ENCODE measurements around the gene KRT71.
"Not testable (repeated sequence)": the region's sequence is repeated elsewhere in the genome, so short reads cannot be mapped to it uniquely, and the experiment has no call there.

Gene KRT71

GRCh38 chr12:52552681-52553195, at the start of gene KRT71:
TSS of gene KRT71 (minus strand) at chr12:52553145. CDS start at chr12:52553077, 68 bp downstream.
- H3K4me3 ChIP-seq (replicated peaks; ENCODE audit: low read depth, low read length), result no peak within 1 kb of the TSS
- no peak for DNase-seq (ENCODE audit: low read depth)
- TF ChIP-seq CTCF (IDR thresholded peaks at IDR 0.05; ENCODE audit: low read length, missing control alignments), result no peak

GRCh38 chr12:52602552-52602951, 49.6 kb upstream of the KRT71 start:
- no peak for DNase-seq (ENCODE audit: low read depth)
- H3K4me3 ChIP-seq (replicated peaks; ENCODE audit: low read depth, low read length), result no peak overlapping the region
- no peak for TF ChIP-seq CTCF (IDR thresholded peaks at IDR 0.05; ENCODE audit: low read length, missing control alignments)

- TF ChIP-seq CTCF (IDR thresholded peaks at IDR 0.05; ENCODE audit: low read length, missing control alignments), result no peak
- DNase-seq (ENCODE audit: low read depth), result no peak
- no peak overlapping the region for H3K4me3 ChIP-seq (replicated peaks; ENCODE audit: low read depth, low read length)
Measured at GRCh38 chr12:52601671-52602070, 48.7 kb upstream of the KRT71 start.

- no peak for DNase-seq (ENCODE audit: low read depth)
- no peak within 1 kb of the TSS for H3K4me3 ChIP-seq (replicated peaks; ENCODE audit: low read depth, low read length)
- no peak for TF ChIP-seq CTCF (IDR thresholded peaks at IDR 0.05; ENCODE audit: low read length, missing control alignments)
Measured at GRCh38 chr12:52600941-52601481, 48.1 kb upstream of the KRT71 start, which contains the start of gene KRT72. TSS of gene KRT72 (minus strand) at chr12:52601463. CDS start at chr12:52601452, 11 bp downstream.

- TF ChIP-seq CTCF (IDR thresholded peaks at IDR 0.05; ENCODE audit: low read length, missing control alignments), result no peak
- H3K4me3 ChIP-seq (replicated peaks; ENCODE audit: low read depth, low read length), result no peak overlapping the region
- DNase-seq (ENCODE audit: low read depth), result no peak
Measured at GRCh38 chr12:52600475-52600874, 47.5 kb upstream of the KRT71 start.

GRCh38 chr12:52600071-52600470, 47.1 kb upstream of the KRT71 start:
- no peak for DNase-seq (ENCODE audit: low read depth)
- H3K4me3 ChIP-seq (replicated peaks; ENCODE audit: low read depth, low read length), result no peak overlapping the region
- TF ChIP-seq CTCF (IDR thresholded peaks at IDR 0.05; ENCODE audit: low read length, missing control alignments), result no peak

- no peak overlapping the region for H3K4me3 ChIP-seq (replicated peaks; ENCODE audit: low read depth, low read length)
- no peak for DNase-seq (ENCODE audit: low read depth)
- no peak for TF ChIP-seq CTCF (IDR thresholded peaks at IDR 0.05; ENCODE audit: low read length, missing control alignments)
Measured at GRCh38 chr12:52598966-52599365, 46.0 kb upstream of the KRT71 start.

GRCh38 chr12:52594237-52594636, 41.3 kb upstream of the KRT71 start:
- not testable (repeated sequence) for H3K4me3 ChIP-seq (replicated peaks; ENCODE audit: low read depth, low read length); DNase-seq (ENCODE audit: low read depth)
